ENCODE data around the gene ZNF784. TPM values are rescaled to one million over a fixed set of nuclear protein-coding genes. Genes with fewer than 3 reads are reported as not detected.

Gene ZNF784
- total and polyA plus RNA-seq, 2 of the 13 experiments (the other 11 are each of a cell fraction or from before 2014, with no cell fraction given) = 4.1 to 4.2 TPM

DNA sequence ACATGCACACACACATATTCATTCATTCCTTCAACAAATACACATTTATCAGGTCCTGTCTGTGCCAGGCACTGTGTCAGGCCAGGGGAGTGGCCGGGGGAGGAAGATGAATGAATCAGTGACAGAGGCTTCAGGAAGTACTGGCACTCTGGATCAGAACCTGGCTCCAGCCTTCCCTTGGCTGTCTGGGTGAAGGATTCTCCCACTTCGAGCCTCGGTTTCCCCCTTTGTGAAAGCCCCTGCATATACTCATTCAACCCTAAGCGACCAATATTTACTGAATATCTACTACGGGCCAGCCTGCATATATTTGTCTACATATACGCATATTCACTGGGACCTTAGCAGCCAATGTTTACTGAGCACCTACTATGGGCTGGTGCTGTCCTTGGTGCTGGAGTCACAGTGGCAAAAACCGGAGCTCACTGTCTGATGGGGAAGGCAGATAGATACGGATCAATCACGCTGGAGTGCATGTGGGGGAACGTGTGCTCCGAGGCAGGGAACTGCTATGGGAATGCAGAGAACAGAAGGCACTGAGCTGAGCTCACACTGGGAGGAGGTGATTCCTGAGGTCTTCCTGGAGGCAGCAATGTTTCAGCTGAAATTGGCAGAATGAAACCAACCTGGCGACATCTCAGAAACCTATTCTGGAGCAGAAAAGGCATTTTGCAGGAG, 43.1 kb downstream of the ZNF784 start:
- in situ Hi-C loops (cut with HindIII; ENCODE audit: extremely low pct_ligation_motif_present, low pct_unique_long_range_greater_than_20kb) = no loop called here
- FAIRE-seq = peak; percentile 30
- TF ChIP-seq, protein P1, sequence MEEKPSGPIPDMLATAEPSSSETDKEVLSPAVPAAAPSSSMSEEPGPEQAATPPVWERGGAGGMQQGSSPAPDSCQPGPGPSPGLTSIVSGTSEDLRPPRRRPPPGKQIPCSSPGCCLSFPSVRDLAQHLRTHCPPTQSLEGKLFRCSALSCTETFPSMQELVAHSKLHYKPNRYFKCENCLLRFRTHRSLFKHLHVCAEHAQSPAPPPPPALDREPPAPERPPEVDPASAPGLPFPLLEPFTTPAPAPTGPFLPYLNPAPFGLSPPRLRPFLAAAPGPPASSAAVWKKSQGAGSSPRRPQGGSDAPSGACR (CRISPR knock-in tag; IDR thresholded peaks at IDR 0.05) = no peak
- peak; percentile 21; the same call in 1 of the 2 replicates for TF ChIP-seq RCOR2 (CRISPR knock-in tag; IDR thresholded peaks at IDR 0.05)
- TF ChIP-seq DMAP1 (CRISPR knock-in tag; IDR thresholded peaks at IDR 0.05) = 0 out of 2 replicates have a peak, but pooled peaks have one; percentile 25
- 0 out of 2 replicates have a peak, but pooled peaks have one; percentile 60 for TF ChIP-seq SRY (CRISPR knock-in tag; IDR thresholded peaks at IDR 0.05)
- TF ChIP-seq, protein P2, sequence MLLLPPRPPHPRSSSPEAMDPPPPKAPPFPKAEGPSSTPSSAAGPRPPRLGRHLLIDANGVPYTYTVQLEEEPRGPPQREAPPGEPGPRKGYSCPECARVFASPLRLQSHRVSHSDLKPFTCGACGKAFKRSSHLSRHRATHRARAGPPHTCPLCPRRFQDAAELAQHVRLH (CRISPR knock-in tag; IDR thresholded peaks at IDR 0.05; ENCODE audit: borderline replicate concordance, low read depth) = peak; percentile 77; the same call in 1 of the 2 replicates
- peak; percentile 18 for TF ChIP-seq TBX2 (CRISPR knock-in tag; IDR thresholded peaks at IDR 0.05; ENCODE audit: borderline replicate concordance)
- no peak for TF ChIP-seq HNRNPH1 (optimal IDR thresholded peaks at IDR 0.05; ENCODE audit: low read depth, low read length)
- TF ChIP-seq ELF3 (CRISPR knock-in tag; IDR thresholded peaks at IDR 0.05) = peak; percentile 21; the same call in 1 of the 2 replicates
- TF ChIP-seq, protein P3, sequence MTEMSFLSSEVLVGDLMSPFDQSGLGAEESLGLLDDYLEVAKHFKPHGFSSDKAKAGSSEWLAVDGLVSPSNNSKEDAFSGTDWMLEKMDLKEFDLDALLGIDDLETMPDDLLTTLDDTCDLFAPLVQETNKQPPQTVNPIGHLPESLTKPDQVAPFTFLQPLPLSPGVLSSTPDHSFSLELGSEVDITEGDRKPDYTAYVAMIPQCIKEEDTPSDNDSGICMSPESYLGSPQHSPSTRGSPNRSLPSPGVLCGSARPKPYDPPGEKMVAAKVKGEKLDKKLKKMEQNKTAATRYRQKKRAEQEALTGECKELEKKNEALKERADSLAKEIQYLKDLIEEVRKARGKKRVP (CRISPR knock-in tag; IDR thresholded peaks at IDR 0.05) = peak in 1 of 2 experiments; percentile 47; a peak in 2 of 4 replicates
- peak; percentile 59 for TF ChIP-seq HDAC2 (CRISPR knock-in tag; IDR thresholded peaks at IDR 0.05)
- TF ChIP-seq PTBP1 (IDR thresholded peaks at IDR 0.05; ENCODE audit: low read depth, low read length, poor library complexity, severe bottlenecking) = no peak
- TF ChIP-seq ZFP37 (CRISPR knock-in tag; IDR thresholded peaks at IDR 0.05; ENCODE audit: borderline replicate concordance) = 0 out of 2 replicates have a peak, but pooled peaks have one; percentile 82
- TF ChIP-seq, protein P4, sequence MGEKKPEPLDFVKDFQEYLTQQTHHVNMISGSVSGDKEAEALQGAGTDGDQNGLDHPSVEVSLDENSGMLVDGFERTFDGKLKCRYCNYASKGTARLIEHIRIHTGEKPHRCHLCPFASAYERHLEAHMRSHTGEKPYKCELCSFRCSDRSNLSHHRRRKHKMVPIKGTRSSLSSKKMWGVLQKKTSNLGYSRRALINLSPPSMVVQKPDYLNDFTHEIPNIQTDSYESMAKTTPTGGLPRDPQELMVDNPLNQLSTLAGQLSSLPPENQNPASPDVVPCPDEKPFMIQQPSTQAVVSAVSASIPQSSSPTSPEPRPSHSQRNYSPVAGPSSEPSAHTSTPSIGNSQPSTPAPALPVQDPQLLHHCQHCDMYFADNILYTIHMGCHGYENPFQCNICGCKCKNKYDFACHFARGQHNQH (CRISPR knock-in tag; IDR thresholded peaks at IDR 0.05) = peak; percentile 32; the same call in 1 of the 2 replicates
- TF ChIP-seq, protein P5, sequence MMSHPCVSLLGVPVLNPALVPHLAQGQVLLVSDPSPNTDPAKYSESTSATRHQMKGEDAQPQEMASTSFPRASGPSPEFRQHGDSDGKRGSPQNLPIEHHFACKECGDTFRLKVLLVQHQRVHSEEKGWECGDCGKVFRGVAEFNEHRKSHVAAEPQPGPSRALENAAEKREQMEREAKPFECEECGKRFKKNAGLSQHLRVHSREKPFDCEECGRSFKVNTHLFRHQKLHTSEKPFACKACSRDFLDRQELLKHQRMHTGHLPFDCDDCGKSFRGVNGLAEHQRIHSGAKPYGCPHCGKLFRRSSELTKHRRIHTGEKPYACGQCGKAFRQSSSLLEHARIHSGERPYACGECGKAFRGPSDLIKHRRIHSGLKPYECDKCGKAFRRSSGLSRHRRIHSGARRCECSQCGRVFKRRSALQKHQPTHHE (CRISPR knock-in tag; IDR thresholded peaks at IDR 0.05; ENCODE audit: borderline replicate concordance) = no peak
- 0 out of 2 replicates have a peak, but pooled peaks have one; percentile 20 for TF ChIP-seq SIX1 (CRISPR knock-in tag; IDR thresholded peaks at IDR 0.05; ENCODE audit: borderline replicate concordance)
- 0 out of 2 replicates have a peak, but pooled peaks have one; percentile 15 for TF ChIP-seq NFYC (CRISPR knock-in tag; IDR thresholded peaks at IDR 0.05)
- peak; percentile 36 for TF ChIP-seq NCOA2 (CRISPR knock-in tag; IDR thresholded peaks at IDR 0.05)

More for the DNA sequence above, 43.1 kb downstream of the ZNF784 start:
- Histone ChIP-seq H3K27me3 (ENCODE audit: control insufficient read depth in 1 of 2, insufficient read depth in 2 of 2, low read length in 2 of 2) (no peaks in the 10 kb centered on the region; a peak in 1 of 5 replicates), H3K9ac (ENCODE audit: insufficient read depth, low read depth, low read length) (peak overlapping the region; percentile 85), H4K20me1 (ENCODE audit: insufficient read depth, low read length) (no peaks in the 10 kb centered on the region), H2AFZ (ENCODE audit: low read length) (no peak overlapping the region), H3K27ac (ENCODE audit: extremely low read length, insufficient read depth, low read length) (peak overlapping the region; percentile 79), H3K9me3 (ENCODE audit: low read length) (no peaks in the 10 kb centered on the region), H3K79me2 (ENCODE audit: insufficient read depth, low read length) (peaks cover 9% of the 10 kb centered on the region), H3K4me2 (ENCODE audit: low read depth, low read length) (peak overlapping the region; percentile 93), H3K36me3 (replicated peaks in 1 of 2; ENCODE audit: control insufficient read depth in 1 of 2, insufficient read depth in 2 of 2, low read length in 2 of 2) (0 out of 5 replicates have a peak, but pooled peaks cover 0 to 8% of the 10 kb centered on the region in 2 experiments), H3K4me1 (ENCODE audit: insufficient read depth, low read length) (peaks cover 43% of the 10 kb centered on the region), H3K4me3 (replicated peaks in 1 of 3; ENCODE audit: insufficient read depth in 1 of 3, low read depth in 2 of 3, low read length in 3 of 3) (peak overlapping the region; percentile 88 to 97 (median 95); a peak in 5 of 6 replicates)
- BruUV-seq (replicated peaks) = no TSS peak
- POLR2A ChIA-PET = interaction anchor here (1.0 to 2.6 kb wide), 7 partner anchors 18 to 120 kb away, joined by 3 to 45 read pairs (median 4); partner anchors contain the start of genes FIZ1, ISOC2, ZNF524 and ZNF628
- 0% methylated on average over 7 of the region's 12 CpGs for WGBS (ENCODE audit: low lambda C conversion rate)
- intact Hi-C loops (cut with micrococcal nuclease; ENCODE audit: unreplicated experiment) = loop anchor here (2.0 to 10.0 kb wide), 4 partner anchors 18 to 66 kb away; partner anchors contain the start of gene FIZ1
- ATAC-seq (peak; percentile 18), DNase-seq (ENCODE audit: low spot score) (peak; percentile 20)
- CTCF ChIA-PET (ENCODE audit: low intra/inter-chr PET ratio, low total read pairs) = interaction anchor here (1.1 kb wide), 1 partner anchor 64 kb away, joined by 3 read pairs; no protein-coding TSS in a partner anchor

All from HepG2 (cell line).